ENCODE data around the gene SCGB1A1.

GRCh38 chr11:62452261-62452660 is 33.4 kb downstream of the SCGB1A1 start:
- TF ChIP-seq GATA2 (IDR thresholded peaks at IDR 0.05; ENCODE audit: low read depth, low read length) (no peak), GATA3 (IDR thresholded peaks at IDR 0.05; ENCODE audit: low read depth, low read length) (no peak)
